ENCODE measurements around the gene RELA.
"Not testable (repeated sequence)": the region's sequence is repeated elsewhere in the genome, so short reads cannot be mapped to it uniquely, and the experiment has no call there.

RELA gene

GRCh38 chr11:65646958-65647701 lies 15.6 kb downstream of the RELA start:
- DNase-seq = no peak

- DNase-seq = no peak
Observed at GRCh38 chr11:65646288-65646957, 16.3 kb downstream of the RELA start.

GRCh38 chr11:65645710-65646109 lies 17.0 kb downstream of the RELA start:
- DNase-seq = peak; percentile 50

GRCh38 chr11:65644837-65645236 lies 17.9 kb downstream of the RELA start:
- DNase-seq = no peak

- DNase-seq = no peak
Observed at GRCh38 chr11:65643971-65644370, 18.7 kb downstream of the RELA start.

- no peak for DNase-seq
Observed at GRCh38 chr11:65642014-65642671, 20.6 kb downstream of the RELA start.

GRCh38 chr11:65641297-65642013 lies 21.3 kb downstream of the RELA start:
- no peak for DNase-seq

GRCh38 chr11:65640483-65641296 lies 22.0 kb downstream of the RELA start:
- no peak for DNase-seq

- DNase-seq = no peak
Observed at GRCh38 chr11:65639623-65640482, 22.9 kb downstream of the RELA start.

GRCh38 chr11:65639228-65639597 lies 23.5 kb downstream of the RELA start:
- not testable (repeated sequence) for DNase-seq

GRCh38 chr11:65637794-65638419 lies 24.8 kb downstream of the RELA start, which contains the start of gene SIPA1:
Gene SIPA1 (plus strand): TSS chr11:65638101. CDS start chr11:65640922, 2,821 bp downstream.
- peak; percentile 70 for DNase-seq

- no peak for DNase-seq
Observed at GRCh38 chr11:65637032-65637557, 25.6 kb downstream of the RELA start.

- DNase-seq = no peak
Observed at GRCh38 chr11:65636108-65637031, 26.3 kb downstream of the RELA start.

GRCh38 chr11:65634905-65635731 lies 27.6 kb downstream of the RELA start:
- no peak for DNase-seq

GRCh38 chr11:65634440-65634839 lies 28.3 kb downstream of the RELA start:
- no peak for DNase-seq

GRCh38 chr11:65634109-65634436 lies 28.6 kb downstream of the RELA start:
- DNase-seq = no peak

- DNase-seq = no peak
Observed at GRCh38 chr11:65633390-65634108, 29.2 kb downstream of the RELA start.

GRCh38 chr11:65630215-65630614 lies 32.5 kb downstream of the RELA start:
- no peak for DNase-seq
